SIG-M5 treated with dmso at 0.1 percent for 504 hours (cell line): ENCODE results near the gene SCFD2.

ENCODE experiments used
- DNase-seq: peaks from one replicate; lab custom pipeline; 2025; ENCODE audit not compliant: unreplicated experiment; lab: John Stamatoyannopoulos, UW

Gene SCFD2

DNA sequence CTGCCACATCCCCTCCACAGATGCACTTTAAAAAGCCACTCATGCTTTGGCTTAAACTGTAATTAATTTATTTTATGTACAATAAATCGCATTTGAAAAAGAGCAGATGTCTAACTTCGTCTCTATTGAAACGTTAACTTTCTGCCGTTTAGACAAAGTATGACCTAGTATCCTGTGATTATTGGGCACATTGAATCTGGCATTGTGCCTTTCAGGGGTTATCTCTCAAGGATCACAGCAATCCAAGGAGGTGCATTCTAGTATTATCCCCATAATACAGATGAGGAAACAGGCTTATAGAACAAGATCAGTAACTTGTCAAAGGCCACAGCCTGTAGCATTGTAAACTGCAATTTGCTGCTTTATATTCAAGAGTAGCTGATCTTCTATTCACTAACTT, 499.1 kb downstream of the SCFD2 start:
- DNase-seq, result no peak

DNA sequence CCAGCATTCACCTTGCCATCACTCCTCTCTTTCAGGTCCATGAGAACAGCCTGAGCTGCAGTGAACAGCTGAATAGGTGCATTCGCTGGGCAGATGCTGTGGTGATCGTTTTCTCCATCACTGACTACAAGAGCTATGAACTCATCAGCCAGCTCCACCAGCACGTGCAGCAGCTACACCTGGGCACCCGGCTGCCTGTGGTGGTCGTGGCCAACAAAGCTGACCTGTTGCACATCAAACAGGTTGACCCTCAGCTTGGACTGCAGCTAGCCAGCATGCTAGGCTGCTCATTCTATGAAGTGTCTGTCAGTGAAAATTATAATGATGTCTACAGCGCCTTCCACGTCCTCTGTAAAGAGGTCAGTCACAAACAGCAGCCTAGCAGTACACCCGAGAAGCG, 500.6 kb downstream of the SCFD2 start:
- DNase-seq, result no peak

DNA sequence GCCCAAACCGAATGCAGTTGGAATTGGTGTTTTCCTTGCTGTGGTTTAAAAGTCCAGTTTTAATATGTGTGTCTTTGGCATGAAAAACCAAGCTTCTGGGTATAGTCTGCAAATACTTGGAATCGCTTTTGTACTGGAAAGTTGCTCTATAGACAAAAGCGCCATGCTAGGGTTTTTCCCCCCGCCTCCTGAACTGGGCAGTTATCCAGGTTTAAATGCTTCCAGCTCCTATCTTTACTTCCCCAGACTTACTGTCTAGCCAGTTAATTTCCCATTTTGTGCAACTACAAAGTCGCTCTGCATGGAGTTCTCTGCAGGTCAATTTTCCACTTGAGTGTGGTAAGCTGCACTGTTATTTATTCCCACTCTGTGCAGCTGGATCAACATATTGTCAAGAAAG, 501.1 kb downstream of the SCFD2 start:
- no peak for DNase-seq

DNA sequence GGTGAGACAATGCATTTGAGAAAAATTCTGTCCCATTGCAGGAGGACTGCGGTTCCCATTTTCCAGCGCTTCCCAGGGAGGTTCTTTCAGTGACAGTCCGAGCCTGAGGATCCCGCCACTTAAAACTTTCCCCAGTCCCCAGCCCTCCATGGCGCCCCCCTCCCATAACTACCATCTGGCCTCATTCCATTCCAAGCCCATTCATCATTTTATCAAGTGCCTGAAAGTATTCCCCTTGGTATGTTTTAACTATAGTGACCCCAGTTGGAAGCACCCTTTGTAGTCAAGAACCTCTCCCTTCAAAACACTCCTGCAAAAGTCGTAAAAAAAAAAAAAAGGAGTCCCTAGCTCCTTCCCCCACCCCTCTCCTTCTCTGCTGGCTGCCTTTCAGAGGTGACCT, 502.5 kb downstream of the SCFD2 start:
- DNase-seq, result no peak

DNA sequence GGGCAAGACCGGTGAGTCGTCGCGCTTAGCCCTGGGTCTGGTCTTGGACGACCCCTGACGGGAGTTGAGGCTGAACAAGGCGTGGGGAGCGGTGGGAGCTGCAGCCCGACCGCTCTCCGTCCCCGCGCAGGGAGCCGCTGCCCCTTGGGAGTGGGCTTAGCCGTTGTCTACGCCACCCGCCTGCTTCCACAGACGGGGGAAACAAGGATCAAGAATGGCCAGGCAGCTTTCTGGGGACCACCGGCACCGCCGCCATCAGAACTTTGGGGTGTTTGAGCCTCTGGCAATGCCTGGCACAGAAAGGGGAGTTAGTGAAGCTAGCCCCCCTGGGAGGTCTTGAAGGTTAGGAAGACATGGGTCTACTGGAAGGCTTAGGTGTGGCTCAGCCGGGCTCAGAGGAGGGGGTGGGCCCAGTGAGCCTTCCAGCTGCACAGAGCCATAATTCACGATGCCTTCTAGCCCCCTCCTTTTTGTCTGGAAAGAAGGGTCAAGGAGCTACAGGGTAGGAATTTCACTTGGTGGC, 503.2 kb downstream of the SCFD2 start:
- DNase-seq, result no peak

DNA sequence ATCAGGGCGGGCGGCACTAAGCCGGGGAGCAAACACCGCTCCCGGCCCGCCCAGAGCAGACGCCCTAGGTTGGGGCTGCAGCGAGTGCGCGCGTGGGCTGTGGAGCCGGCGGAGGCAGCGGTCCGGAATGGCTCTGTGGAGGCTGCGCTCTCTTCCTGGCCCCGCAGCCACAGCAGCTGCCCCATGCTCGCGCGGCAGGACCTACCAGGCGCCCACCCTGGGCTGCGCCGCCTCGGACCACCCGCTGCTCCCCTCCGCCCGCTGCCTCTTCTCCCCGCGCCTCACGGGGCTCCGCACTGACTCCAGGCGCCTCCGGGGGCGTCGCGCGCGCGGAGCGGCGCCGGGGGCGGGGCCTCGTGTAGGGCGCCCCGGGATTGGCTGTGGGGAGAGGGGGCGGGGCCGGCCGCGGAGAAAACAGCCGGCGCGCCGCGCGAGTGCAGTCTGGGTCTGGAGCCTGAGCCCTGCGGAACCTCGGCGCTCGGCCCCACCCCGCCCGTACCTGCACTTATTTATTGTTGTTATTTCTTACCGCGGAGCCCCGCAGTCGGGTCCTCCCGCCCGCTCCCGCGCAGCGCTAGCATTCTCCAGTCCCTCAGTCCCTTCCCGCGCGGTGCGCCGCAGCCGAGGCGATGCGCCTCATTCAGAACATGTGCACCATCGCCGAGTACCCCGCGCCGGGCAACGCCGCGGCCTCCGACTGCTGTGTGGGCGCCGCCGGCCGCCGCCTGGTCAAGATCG, 503.8 kb downstream of the SCFD2 start, which contains the start of gene RASL11B:
Gene RASL11B (plus strand): TSS at position 439 of the 738 bp plus-strand sequence. CDS start 191 bp downstream, at position 630.
- DNase-seq, result no peak

DNA sequence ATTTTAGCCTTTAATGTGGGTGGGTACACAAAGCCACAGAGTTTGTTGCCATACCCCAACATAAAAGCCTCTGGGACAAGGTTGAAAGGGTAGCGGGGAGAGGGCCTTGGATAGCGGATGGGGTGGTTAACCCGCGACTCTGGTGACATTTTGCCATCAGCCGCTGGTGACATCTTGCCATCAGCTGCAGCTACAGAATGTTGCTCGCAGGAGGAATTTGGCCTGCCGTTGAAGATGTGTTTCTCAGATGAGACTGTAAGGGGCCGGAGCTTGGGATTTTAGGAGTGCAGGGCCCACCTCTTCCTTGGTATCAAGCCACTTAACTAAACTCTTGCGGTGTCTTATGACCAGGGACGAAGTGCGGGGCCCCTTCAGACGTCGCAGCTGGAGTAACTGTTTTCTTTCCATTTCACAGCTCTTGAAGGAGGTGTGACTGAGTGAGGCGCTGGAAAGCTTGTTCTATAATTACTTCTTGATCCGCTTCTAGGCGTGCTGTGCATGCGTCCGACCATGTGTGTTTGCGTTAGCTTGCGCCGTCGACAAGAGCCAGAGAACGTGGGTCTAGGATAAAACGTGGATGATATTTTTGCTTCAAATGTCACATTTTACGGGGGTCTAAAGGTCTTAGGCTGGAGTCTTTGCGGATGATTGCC, 504.6 kb downstream of the SCFD2 start:
- no peak for DNase-seq

DNA sequence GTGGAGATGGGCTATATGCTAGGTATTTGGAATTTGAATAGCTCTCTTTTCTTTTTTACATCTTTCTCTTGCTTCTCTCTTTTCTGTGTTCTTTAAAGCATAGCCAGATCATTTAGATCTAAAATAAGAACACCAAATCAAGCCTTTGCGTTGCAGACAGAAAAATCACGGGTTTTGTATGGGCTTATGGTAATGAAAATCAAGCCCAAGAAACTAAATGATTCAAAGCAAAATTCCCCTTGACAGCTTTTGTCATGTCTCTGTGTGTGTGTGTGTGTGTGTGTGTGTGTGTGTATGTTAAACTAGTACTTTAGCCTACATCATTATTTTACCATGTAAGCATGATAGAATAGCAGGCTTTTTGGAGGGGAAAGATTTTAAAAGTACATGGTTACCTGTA, 505.5 kb downstream of the SCFD2 start:
- no peak for DNase-seq

DNA sequence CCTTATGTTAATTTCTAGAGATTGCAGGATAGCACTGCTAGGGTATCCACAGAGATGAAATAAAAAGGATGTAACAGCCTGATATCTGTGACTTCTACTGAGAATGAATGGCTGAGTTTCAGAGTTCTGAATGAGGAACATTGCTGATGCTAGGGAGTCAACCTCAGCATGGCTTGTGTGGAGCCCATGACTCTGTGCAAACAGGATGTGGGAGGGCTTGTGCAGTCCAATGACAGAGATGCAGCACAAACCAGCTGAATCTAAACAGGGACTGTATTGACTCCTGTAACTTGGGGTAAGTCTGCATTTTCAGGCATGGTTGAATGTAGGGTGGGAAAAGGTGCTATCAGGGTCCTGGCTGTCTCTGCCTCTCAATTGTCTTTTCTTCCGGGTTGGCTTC, 509.1 kb downstream of the SCFD2 start:
- DNase-seq, result no peak

DNA sequence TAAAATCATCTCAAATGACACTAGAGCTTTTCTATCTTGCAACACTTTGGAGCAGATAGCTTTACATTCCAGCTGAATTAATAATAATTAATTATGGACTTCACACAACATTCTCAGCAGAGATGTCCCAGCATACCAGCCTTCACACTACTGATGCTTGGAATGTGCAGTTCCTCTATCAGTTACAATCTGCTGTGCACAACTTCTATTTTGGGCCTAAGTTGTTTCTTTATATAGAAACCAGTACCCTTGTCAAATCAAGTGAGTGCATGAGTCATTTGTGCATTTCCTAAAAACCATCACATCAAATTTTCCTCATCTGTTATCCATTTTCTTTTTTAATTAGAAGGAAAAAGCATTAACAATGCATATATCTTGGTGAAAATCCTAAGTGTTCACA, 512.5 kb downstream of the SCFD2 start:
- peak; percentile 14 for DNase-seq

DNA sequence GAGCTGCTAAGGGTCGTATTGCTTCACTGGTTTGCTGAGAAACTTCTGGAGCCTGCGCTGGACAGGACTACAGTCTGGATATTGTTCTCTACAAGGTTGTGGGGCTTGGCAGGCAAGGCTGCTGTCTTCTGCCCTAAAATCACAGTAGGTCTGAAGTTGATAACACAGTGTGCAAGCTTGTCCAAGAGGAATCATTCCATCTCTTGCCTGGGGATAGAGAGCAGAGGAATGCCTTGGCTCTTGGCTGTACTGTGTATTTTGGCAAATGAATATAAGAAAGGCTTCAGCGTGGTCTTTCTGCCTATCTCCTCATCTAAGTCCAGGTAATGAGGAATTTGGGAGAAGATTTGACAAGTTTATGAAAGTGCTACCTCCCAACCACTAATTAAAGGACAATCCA, 513.1 kb downstream of the SCFD2 start:
- no peak for DNase-seq

DNA sequence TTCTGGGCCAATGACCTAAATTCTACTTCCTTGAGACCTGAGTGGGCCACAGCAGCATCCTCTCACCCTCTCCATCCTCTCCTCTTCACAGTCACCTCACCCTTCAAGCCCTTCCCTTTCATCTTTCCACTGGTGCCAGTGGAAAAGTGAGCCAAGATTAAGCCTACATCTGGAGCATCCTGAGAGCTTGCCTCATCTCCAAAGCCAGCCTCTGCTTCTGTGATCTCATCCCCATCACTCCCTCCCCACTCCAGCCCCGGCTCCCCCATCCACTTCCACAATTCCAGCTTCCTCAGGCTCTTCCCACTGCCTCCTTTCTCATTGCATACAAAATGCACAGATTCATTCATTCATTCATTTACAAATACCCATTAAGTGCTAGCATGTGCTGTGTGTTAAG, 513.8 kb downstream of the SCFD2 start:
- no peak for DNase-seq

DNA sequence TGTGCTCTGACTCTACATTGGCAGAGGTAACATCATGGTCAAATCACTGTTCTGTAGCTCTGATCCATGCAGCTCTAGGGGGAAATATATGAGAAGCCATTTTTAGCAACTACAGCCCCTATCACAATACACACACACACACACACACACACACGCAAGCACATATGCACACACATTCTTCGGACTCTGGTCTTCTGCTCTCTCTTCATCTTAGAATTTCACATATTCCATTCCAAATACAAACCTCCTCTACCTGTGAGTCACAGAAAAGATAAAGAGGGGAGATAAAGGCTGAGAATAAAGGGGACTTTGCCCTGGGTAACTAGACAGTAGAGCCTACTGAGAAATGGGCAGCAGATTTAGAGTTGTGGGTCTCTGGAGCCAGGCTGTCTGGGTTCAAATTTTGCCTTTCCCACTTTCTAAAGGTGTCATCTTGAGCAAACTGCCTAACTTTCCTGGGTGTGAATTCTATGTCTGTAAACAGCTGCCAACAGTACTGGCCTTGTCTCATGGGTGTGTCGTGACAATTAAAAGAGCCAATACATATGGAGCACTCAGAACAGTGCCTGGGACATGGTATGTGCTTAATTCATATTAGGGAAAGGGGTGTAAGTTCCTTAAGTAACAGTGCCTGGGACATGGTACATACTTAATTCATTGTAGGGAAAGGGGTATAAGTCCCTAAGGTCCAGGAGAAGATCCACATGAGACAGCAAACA, 515.3 kb downstream of the SCFD2 start:
- DNase-seq, result no peak

DNA sequence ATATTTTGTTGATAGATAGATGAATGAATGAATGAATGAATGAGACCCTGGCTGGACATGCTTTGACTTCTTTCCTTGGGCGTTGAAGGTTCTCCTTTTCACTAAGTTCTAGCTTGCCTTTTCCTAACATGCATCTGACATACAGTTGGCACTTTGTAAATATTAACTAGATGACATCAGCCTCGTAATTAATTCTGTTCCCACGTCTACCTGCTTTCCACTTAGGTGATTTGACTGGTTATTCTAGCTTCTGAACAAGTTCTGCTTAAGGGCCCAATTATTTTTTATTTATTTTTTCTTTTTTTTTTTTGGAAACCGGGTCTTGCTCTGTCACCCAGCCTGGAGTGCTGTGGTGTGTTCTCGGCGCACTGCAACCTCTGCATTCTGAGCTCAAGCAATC, 517.6 kb downstream of the SCFD2 start:
- peak; percentile 22 for DNase-seq

DNA sequence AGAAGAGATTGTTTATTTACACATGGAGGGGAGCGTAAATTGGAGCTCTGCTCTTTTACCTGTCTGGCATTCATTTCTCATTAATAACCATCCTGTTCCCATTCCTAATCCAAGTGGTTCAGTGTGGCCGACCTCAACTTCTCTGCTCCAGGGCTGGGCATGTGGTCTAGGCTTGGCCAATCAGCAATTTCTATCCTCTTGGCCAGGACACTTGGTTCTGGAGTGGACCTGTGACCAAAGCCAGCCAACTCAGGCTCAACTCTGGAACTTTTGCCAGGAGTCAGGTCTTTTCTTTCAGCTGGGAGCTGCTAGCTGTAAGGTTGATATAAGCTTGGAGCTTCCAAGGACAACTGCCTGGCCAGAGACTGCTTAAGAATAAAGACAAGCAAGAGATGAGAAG, 519.4 kb downstream of the SCFD2 start:
- DNase-seq, result no peak

DNA sequence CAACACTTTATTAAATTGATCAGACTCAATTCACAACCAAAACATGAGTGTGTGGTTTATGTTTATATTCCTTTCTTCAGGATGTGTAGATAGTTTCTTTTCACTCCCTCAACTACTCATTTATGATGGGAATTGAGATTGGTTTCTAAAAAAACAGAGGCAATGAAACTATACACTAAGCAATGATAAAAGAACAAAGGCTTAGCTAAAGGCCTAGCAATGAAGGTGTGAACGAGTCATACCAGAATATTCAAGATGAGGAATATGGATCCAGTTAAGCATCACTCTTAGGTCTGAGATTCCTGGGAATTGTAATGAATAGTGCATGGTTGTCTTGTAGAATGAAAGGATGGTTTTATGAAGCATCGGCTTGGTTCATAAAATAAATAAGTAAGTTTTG, 521.3 kb downstream of the SCFD2 start:
- DNase-seq, result no peak

DNA sequence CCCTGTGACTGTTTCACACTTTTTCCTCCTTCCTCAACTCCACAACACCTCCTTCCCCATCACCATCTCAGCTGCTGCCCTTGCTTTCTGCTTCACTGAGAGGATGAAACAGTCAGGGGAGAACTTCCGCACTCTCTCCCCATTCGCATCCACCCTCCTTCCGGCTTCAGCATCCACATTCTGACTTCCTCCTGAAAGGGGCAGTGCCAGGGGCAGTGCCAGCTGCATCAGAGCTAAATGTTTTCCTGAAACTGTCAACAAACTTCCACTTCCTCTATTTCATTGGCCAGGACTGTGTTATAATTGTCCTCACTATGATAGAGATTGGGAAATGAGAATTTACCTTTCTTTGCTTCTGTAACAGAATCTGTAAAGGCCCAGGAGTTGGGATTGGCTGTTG, 521.9 kb downstream of the SCFD2 start:
- DNase-seq, result peak; percentile 15

DNA sequence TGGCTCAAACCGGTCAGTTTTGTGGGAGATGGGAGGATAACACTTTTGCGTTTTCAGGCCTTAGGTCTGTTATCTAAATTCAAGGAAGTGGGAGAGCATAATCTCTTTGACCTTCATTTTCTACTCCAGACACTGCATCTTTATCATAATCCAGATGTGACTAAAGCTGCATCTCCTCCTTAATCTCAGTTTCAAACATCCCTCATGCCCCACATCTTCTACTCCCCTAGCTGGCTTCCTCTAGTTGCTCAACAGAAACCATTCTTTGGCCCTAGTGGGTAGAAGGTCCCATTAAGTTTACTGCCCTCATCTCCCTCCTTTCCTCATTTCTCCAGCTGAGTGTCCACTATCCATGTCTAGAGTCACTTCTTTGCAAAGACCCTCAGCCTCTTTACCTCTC, 522.5 kb downstream of the SCFD2 start:
- no peak for DNase-seq

DNA sequence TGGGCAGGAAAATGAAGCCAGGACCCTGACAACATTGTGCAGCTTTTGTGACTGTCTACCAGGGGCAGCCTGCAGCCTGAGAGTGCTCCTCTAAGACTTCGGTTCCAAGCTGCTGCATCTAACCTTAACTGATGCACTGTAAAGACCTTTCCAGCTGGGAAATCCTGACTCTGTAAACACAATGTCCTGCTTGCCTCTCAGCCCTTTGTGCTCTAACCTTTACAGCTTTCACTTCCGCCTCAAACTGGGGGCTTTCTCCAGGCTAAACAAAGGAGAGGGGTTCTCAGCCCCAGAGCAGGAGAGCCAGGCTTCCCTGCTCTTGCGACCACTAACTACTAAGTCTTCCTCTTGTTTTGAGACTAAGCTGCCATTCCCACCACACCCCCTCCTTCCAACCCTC, 523.1 kb downstream of the SCFD2 start:
- DNase-seq, result no peak

DNA sequence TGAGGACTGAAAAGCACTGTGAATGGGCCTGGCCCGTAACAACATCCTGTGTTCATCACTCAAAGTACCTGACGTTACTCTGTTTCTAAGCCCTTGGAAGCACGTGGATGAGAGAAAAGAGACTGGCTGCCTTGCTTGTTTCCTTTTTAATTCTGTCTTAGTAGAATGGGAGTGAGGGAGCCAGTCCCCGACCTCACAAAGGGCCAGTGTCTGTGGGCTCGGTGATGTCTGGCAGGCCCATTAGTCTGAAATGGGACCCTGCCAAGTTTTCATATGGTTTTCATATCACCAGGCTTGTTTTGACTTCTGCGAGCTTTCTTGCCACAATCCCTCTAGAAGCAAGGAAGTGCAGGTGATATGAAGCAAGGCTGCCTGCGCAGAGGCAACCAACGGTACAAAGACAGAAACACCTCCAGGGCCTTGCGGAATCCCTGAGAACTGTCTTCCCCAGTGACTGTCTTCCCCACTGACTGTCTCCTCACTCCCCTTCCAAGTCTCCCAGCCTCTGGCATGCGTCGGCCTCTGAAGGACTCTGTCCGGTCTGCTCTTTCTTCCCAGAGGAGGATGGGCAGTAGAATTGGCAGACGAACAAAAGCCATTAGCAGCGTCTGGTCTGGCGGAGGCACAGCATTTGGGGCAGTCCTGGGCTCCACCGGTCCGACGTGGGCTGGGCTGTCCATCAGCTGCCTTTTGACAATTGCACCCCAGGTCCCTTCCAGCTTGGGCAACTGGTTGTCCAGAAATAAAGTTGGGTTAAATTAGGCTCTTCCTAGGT, 524.0 kb downstream of the SCFD2 start:
- DNase-seq, result no peak
